A549 (cell line): ENCODE results near the gene CSMD2. TPM values are rescaled to one million over a fixed set of nuclear protein-coding genes. Genes with fewer than 3 reads are reported as not detected.

Source experiments
- ATAC-seq, 2 experiments: fragments of 200-7000 bp in 1 of 2; fragments of >200 bp in 1 of 2; cut with Nextera tagmentation in 1 of 2; cut with Tn5 transposase in 1 of 2; 3 replicates each; pipeline versions ENCODE4 v1.8.0 to v1.9.1; 2018 to 2020; ENCODE audit warnings: mild to moderate bottlenecking in 1 of 2, moderate library complexity in 1 of 2
- CTCF ChIA-PET: fragments of 300-600 bp; sonication (Branson Sonifier 250); formaldehyde crosslinking; extraction: SDS; loops from one replicate; lab custom pipeline; 2021; ENCODE audit warnings: antibody characterized with exemption, inconsistent platforms; lab: Yijun Ruan, JAX
- POLR2A ChIA-PET: fragments of 350-600 bp; formaldehyde crosslinking; extraction: SDS; loops from one replicate; lab custom pipeline; 2021; ENCODE audit warnings: antibody characterized with exemption, inconsistent platforms; lab: Yijun Ruan, JAX
- DNase-seq, 2 experiments: peaks; one replicate each; pipeline versions ENCODE4 v3.0.0 to v3.0.0-alpha.2; 2011 to 2016; ENCODE audit warnings: low read depth in 1 of 2, low spot score in 1 of 2
- FAIRE-seq: peaks from 2 replicates; lab custom pipeline; 2011; peaks lifted over from hg19 to GRCh38; lab: Jason Lieb, UNC
- H3K27ac ChIP-seq, 2 experiments: fragments of >200 bp; sonication (Bioruptor Twin); formaldehyde crosslinking; 3 replicates each; pipeline ENCODE4 v1.5.1; 2016 to 2017
- H3K4me1 ChIP-seq: fragments of >200 bp; sonication (Bioruptor Twin); formaldehyde crosslinking; 3 replicates; pipeline ENCODE4 v1.6.1; 2016
- H3K4me2 ChIP-seq: fragments of >200 bp; sonication (Bioruptor Twin); formaldehyde crosslinking; 3 replicates; pipeline ENCODE4 v1.6.1; 2016
- H3K4me3 ChIP-seq: fragments of >200 bp; sonication (Bioruptor Twin); formaldehyde crosslinking; 3 replicates; pipeline ENCODE4 v1.5.1; 2016
- H3K9me3 ChIP-seq: fragments of >200 bp; sonication (Bioruptor Twin); formaldehyde crosslinking; 3 replicates; pipeline ENCODE4 v1.6.1; 2016
- BHLHE40 ChIP-seq: IDR thresholded peaks from 2 replicates; pipeline ENCODE4 v1.6.1; 2012; ENCODE audit warnings: low read depth, low read length, inconsistent platforms
- EP300 ChIP-seq, 2 experiments: fragments of >200 bp; sonication (Bioruptor Twin); formaldehyde crosslinking; IDR thresholded peaks; 2 replicates in 1 of 2; 3 replicates in 1 of 2; pipeline ENCODE4 v1.6.1; 2016 to 2017
- FOXS1 ChIP-seq: fragments of 250-450 bp; sonication (Bioruptor Pico); IDR thresholded peaks from 2 replicates; pipeline ENCODE4 v1.5.0; 2020; ENCODE audit warnings: mild to moderate bottlenecking, moderate library complexity
- HDAC2 ChIP-seq: fragments of 200-600 bp; sonication (generic); IDR thresholded peaks from 2 replicates; pipeline ENCODE4 v1.6.1; 2016
- HEYL ChIP-seq: fragments of 250-450 bp; sonication (Bioruptor Pico); IDR thresholded peaks from 2 replicates; pipeline ENCODE4 v1.8.0; 2021; ENCODE audit warnings: mild to moderate bottlenecking, moderate library complexity
- HOXA7 ChIP-seq: fragments of 250-450 bp; sonication (Bioruptor Pico); IDR thresholded peaks from 2 replicates; pipeline ENCODE4 v1.5.0; 2020; ENCODE audit warnings: mild to moderate bottlenecking, moderate library complexity
- KDM1A ChIP-seq: fragments of 200-600 bp; sonication (generic); IDR thresholded peaks from 2 replicates; pipeline ENCODE4 v1.6.1; 2016; ENCODE audit warnings: low read depth, mild to moderate bottlenecking
- KDM5A ChIP-seq: fragments of 200-600 bp; sonication (generic); IDR thresholded peaks from 2 replicates; pipeline ENCODE4 v1.6.1; 2016; ENCODE audit warnings: antibody characterized with exemption, mild to moderate bottlenecking
- NFE2L2 ChIP-seq: fragments of 150-350 bp; conservative IDR thresholded peaks from 2 replicates; pipeline ENCODE4 v1.6.1; 2014; ENCODE audit warnings: low read length
- RFX5 ChIP-seq: fragments of 450-650 bp; IDR thresholded peaks from 2 replicates; pipeline ENCODE4 v1.7.1; 2014; ENCODE audit warnings: antibody characterized with exemption, mild to moderate bottlenecking, moderate library complexity
- ZC3H11A ChIP-seq: fragments of 450-650 bp; IDR thresholded peaks from 2 replicates; pipeline ENCODE4 v1.6.1; 2014; ENCODE audit warnings: antibody characterized with exemption, mild to moderate bottlenecking
- ZNF302 ChIP-seq: fragments of 250-450 bp; sonication (Bioruptor Pico); IDR thresholded peaks from 2 replicates; pipeline ENCODE4 v1.9.0; 2021; ENCODE audit warnings: inconsistent platforms, mild to moderate bottlenecking, moderate library complexity
- WGBS: methylation state at CpG from one replicate; pipeline ENCODE4 v1.1.6; 2017; ENCODE audit errors: missing lambda C conversion rate; 5-methylcytosine and 5-hydroxymethylcytosine counted together
- polyA plus RNA-seq, 4 experiments: library from polyadenylated mRNA; depleted of rRNA in 3 of 4; stranded (reverse); fragments of >200 nt; fragmentation: RNase III in 1 of 4; extraction: RNeasy Plus Mini Kit Qiagen cat#74134 plus additional on column Dnase treatment in 1 of 4; gene quantifications; 2 replicates in 3 of 4; 3 replicates in 1 of 4; pipeline ENCODE4 v1.2.3, GENCODE V29; 2011 to 2017
- TF ChIP-seq, protein P1 (sequence below): IDR thresholded peaks from 2 replicates; pipeline ENCODE4 v1.6.1; 2012; ENCODE audit warnings: low read depth, borderline replicate concordance
- TF ChIP-seq, protein P2 (sequence below): fragments of 200-600 bp; sonication (generic); IDR thresholded peaks from 2 replicates; pipeline ENCODE4 v1.6.1; 2016; ENCODE audit warnings: antibody characterized with exemption, mild to moderate bottlenecking, moderate library complexity
- TF ChIP-seq, protein P3 (sequence below): fragments of 250-450 bp; sonication (Bioruptor Pico); IDR thresholded peaks from 2 replicates; pipeline ENCODE4 v1.5.0; 2020; ENCODE audit warnings: low read depth, mild to moderate bottlenecking, moderate library complexity
- TF ChIP-seq, protein P4 (sequence below): fragments of 250-450 bp; sonication (Bioruptor Pico); IDR thresholded peaks from 2 replicates; pipeline ENCODE4 v1.5.0; 2021; ENCODE audit warnings: mild to moderate bottlenecking, moderate library complexity, borderline replicate concordance
- TF ChIP-seq, protein P5 (sequence below): IDR thresholded peaks from 2 replicates; pipeline ENCODE4 v1.6.1; 2012

CSMD2 gene
- polyA plus RNA-seq, 2 of the 4 experiments (the other 2 are of a cell fraction) = not detected

DNA sequence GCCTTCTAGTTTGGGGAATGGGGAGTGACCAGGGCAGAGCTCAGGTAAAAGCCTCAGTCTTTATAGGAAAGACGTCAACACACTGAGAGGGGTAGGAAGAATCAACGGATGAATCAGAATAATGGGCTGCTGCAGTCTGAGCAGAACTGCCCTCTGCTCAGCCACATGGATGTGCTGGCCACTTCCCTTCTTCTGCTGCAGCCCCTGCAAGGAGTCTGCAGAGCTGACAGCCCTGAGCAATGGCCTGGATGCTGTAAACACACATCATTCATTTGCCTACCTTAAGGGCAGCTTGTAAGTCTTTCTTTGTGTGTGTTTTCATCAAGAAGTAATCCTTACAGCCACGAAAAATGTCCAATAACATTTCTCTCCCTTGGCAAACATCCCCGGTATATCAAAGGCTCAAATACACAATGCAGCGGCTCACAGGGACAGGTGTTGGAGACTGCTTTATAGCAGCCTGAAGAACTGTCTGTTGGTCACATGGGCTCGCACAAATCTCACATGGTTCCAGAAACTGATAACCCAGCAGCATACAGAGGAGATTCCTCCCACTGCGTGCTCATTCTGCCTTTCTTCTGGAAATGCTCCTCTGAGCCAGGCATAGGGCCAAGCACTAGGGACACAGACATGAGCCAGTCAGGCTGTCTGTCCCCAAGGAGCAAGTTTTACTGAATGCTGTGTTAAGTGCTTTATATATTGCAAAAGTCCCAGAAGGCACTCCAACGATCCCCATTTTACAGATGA, 191.1 kb downstream of the CSMD2 start:
- no peak for TF ChIP-seq FOXS1 (CRISPR knock-in tag)
- TF ChIP-seq, protein P1, sequence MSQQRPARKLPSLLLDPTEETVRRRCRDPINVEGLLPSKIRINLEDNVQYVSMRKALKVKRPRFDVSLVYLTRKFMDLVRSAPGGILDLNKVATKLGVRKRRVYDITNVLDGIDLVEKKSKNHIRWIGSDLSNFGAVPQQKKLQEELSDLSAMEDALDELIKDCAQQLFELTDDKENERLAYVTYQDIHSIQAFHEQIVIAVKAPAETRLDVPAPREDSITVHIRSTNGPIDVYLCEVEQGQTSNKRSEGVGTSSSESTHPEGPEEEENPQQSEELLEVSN = no peak
- TF ChIP-seq KDM1A = no peak
- TF ChIP-seq, protein P2, sequence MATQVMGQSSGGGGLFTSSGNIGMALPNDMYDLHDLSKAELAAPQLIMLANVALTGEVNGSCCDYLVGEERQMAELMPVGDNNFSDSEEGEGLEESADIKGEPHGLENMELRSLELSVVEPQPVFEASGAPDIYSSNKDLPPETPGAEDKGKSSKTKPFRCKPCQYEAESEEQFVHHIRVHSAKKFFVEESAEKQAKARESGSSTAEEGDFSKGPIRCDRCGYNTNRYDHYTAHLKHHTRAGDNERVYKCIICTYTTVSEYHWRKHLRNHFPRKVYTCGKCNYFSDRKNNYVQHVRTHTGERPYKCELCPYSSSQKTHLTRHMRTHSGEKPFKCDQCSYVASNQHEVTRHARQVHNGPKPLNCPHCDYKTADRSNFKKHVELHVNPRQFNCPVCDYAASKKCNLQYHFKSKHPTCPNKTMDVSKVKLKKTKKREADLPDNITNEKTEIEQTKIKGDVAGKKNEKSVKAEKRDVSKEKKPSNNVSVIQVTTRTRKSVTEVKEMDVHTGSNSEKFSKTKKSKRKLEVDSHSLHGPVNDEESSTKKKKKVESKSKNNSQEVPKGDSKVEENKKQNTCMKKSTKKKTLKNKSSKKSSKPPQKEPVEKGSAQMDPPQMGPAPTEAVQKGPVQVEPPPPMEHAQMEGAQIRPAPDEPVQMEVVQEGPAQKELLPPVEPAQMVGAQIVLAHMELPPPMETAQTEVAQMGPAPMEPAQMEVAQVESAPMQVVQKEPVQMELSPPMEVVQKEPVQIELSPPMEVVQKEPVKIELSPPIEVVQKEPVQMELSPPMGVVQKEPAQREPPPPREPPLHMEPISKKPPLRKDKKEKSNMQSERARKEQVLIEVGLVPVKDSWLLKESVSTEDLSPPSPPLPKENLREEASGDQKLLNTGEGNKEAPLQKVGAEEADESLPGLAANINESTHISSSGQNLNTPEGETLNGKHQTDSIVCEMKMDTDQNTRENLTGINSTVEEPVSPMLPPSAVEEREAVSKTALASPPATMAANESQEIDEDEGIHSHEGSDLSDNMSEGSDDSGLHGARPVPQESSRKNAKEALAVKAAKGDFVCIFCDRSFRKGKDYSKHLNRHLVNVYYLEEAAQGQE = no peak
- no peak for TF ChIP-seq ZC3H11A
- TF ChIP-seq, protein P3, sequence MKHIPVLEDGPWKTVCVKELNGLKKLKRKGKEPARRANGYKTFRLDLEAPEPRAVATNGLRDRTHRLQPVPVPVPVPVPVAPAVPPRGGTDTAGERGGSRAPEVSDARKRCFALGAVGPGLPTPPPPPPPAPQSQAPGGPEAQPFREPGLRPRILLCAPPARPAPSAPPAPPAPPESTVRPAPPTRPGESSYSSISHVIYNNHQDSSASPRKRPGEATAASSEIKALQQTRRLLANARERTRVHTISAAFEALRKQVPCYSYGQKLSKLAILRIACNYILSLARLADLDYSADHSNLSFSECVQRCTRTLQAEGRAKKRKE = no peak
- TF ChIP-seq HEYL (CRISPR knock-in tag) = no peak
- TF ChIP-seq RFX5 = no peak
- no peak for TF ChIP-seq NFE2L2
- no peak for TF ChIP-seq BHLHE40
- TF ChIP-seq, protein P4, sequence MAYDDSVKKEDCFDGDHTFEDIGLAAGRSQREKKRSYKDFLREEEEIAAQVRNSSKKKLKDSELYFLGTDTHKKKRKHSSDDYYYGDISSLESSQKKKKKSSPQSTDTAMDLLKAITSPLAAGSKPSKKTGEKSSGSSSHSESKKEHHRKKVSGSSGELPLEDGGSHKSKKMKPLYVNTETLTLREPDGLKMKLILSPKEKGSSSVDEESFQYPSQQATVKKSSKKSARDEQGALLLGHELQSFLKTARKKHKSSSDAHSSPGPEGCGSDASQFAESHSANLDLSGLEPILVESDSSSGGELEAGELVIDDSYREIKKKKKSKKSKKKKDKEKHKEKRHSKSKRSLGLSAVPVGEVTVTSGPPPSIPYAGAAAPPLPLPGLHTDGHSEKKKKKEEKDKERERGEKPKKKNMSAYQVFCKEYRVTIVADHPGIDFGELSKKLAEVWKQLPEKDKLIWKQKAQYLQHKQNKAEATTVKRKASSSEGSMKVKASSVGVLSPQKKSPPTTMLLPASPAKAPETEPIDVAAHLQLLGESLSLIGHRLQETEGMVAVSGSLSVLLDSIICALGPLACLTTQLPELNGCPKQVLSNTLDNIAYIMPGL (CRISPR knock-in tag) = no peak
- TF ChIP-seq EP300 (IDR thresholded peaks at IDR 0.05) = no peak
- H3K4me2 ChIP-seq = no peak overlapping the region
- no peak overlapping the region for H3K27ac ChIP-seq
- ChIA-PET CTCF (no interaction called here), POLR2A (no interaction called here)
- DNase-seq = no peak
- 4% methylated on average over 7 of the region's 8 CpGs for WGBS
- FAIRE-seq = no peak
- H3K4me3 ChIP-seq = no peak overlapping the region
- no peaks in the 10 kb centered on the region for H3K4me1 ChIP-seq
- ATAC-seq = no peak
- no peaks in the 10 kb centered on the region for H3K9me3 ChIP-seq

DNA sequence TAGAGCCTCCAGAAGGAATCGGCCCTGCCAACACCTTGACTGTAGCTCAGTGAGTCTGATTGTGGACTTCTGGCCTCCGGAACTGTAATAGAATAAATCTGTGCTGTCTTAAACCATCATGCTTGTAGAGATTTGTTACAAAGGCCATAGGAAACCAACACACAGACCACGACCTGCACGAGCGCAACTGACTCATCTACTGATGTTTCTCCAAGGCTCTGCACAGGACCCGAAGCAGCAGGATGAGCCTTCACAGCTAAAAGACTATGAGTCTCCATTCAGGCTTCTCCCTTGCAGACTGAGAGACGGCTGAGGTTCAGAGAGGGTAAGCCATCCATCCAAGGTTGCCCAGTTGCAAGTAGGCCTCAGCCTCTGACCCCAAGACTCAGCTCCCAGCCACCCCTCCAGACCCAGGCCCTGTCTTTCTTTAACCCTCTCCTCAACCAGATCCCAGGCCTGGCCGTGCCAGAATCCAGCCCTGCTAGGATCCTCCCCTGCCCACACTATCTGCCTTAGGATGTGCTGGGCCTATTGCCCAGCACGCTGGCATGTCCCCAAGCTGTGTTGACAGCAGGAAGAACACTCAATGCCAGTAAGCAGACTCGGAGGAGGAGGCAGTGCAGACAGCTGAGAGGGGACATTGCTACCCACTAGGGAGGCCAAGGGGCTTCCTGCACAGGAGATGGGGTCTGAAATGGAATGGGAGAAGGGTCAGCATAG, 192.2 kb downstream of the CSMD2 start:
- WGBS = 33% methylated on average over 5 of the region's 10 CpGs
- Histone ChIP-seq H3K9me3 (no peaks in the 10 kb centered on the region), H3K4me3 (no peak overlapping the region), H3K27ac (no peak overlapping the region), H3K4me2 (no peak overlapping the region), H3K4me1 (no peaks in the 10 kb centered on the region)
- TF ChIP-seq KDM5A (no peak), HOXA7 (CRISPR knock-in tag) (no peak), ZNF302 (CRISPR knock-in tag) (no peak), ZC3H11A (no peak), HDAC2 (no peak)
- TF ChIP-seq, protein P5, sequence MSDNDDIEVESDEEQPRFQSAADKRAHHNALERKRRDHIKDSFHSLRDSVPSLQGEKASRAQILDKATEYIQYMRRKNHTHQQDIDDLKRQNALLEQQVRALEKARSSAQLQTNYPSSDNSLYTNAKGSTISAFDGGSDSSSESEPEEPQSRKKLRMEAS = no peak
- POLR2A ChIA-PET = no interaction called here
- FAIRE-seq (no peak), ATAC-seq (no peak), DNase-seq (no peak)
- CTCF ChIA-PET = interaction anchor here (0.7 kb wide), 1 partner anchor 92 kb away, joined by 3 read pairs; no protein-coding TSS in a partner anchor
